Measurements from ENCODE around the gene PTPN3. TPM values are rescaled to one million over a fixed set of nuclear protein-coding genes. Genes with fewer than 3 reads are reported as not detected.

PTPN3 gene
- total RNA-seq, 2 experiments from 2014 or later, result not detected

- no peak overlapping the region for H3K4me2 ChIP-seq (ENCODE audit: low read length)
- H2AFZ ChIP-seq (ENCODE audit: low read length), result no peak overlapping the region
- TF ChIP-seq EZH2phosphoT487 (IDR thresholded peaks at IDR 0.05; ENCODE audit: borderline replicate concordance, low read depth, low read length) (no peak), CTCF (conservative IDR thresholded peaks at IDR 0.05; ENCODE audit: low read length) (no peak)
- intact Hi-C loops (cut with micrococcal nuclease; ENCODE audit: unreplicated experiment), result no loop called here
- no peaks in the 10 kb centered on the region for H3K9me2 ChIP-seq (ENCODE audit: insufficient read depth, low read length)
- POLR2A ChIA-PET, result no interaction called here
- no peak overlapping the region for H3K27ac ChIP-seq (ENCODE audit: low read depth, low read length, poor library complexity, severe bottlenecking)
- H3K36me3 ChIP-seq (ENCODE audit: insufficient read depth, low read length), result no peaks in the 10 kb centered on the region
- no peak overlapping the region for H3K4me3 ChIP-seq (ENCODE audit: low read depth, low read length, poor library complexity, severe bottlenecking)
- DNase-seq (ENCODE audit: low spot score), result no peak
- no peaks in the 10 kb centered on the region for H3K79me2 ChIP-seq (ENCODE audit: insufficient read depth, low read depth, low read length)
- no peaks in the 10 kb centered on the region for H3K9me3 ChIP-seq (ENCODE audit: low read length)
- no peaks in the 10 kb centered on the region for H3K4me1 ChIP-seq (ENCODE audit: insufficient read depth, low read length, poor library complexity, severe bottlenecking)
- CTCF ChIA-PET (ENCODE audit: unreplicated experiment), result no interaction called here
- no TSS peak for BruUV-seq (replicated peaks)
- H4K20me1 ChIP-seq (ENCODE audit: insufficient read depth, low read length), result no peaks in the 10 kb centered on the region
Observed at GRCh38 chr9:109437286-109437685, 60.8 kb downstream of the PTPN3 start.

- intact Hi-C loops (cut with micrococcal nuclease; ENCODE audit: unreplicated experiment), result no loop called here
- no peak for TF ChIP-seq EZH2phosphoT487 (IDR thresholded peaks at IDR 0.05; ENCODE audit: borderline replicate concordance, low read depth, low read length)
- no peak for TF ChIP-seq CTCF (conservative IDR thresholded peaks at IDR 0.05; ENCODE audit: low read length)
- no peaks in the 10 kb centered on the region for H3K36me3 ChIP-seq (ENCODE audit: insufficient read depth, low read length)
- no peak overlapping the region for H3K27ac ChIP-seq (ENCODE audit: low read depth, low read length, poor library complexity, severe bottlenecking)
- H3K9me2 ChIP-seq (ENCODE audit: insufficient read depth, low read length), result no peaks in the 10 kb centered on the region
- H2AFZ ChIP-seq (ENCODE audit: low read length), result no peak overlapping the region
- no peaks in the 10 kb centered on the region for H3K79me2 ChIP-seq (ENCODE audit: insufficient read depth, low read depth, low read length)
- ChIA-PET CTCF (ENCODE audit: unreplicated experiment) (no interaction called here), POLR2A (no interaction called here)
- no peak for DNase-seq (ENCODE audit: low spot score)
- no TSS peak for BruUV-seq (replicated peaks)
- no peaks in the 10 kb centered on the region for H4K20me1 ChIP-seq (ENCODE audit: insufficient read depth, low read length)
- H3K9me3 ChIP-seq (ENCODE audit: low read length), result no peaks in the 10 kb centered on the region
- no peak overlapping the region for H3K4me2 ChIP-seq (ENCODE audit: low read length)
- H3K4me3 ChIP-seq (ENCODE audit: low read depth, low read length, poor library complexity, severe bottlenecking), result no peak overlapping the region
- H3K4me1 ChIP-seq (ENCODE audit: insufficient read depth, low read length, poor library complexity, severe bottlenecking), result no peaks in the 10 kb centered on the region
Observed at GRCh38 chr9:109436071-109436470, 62.0 kb downstream of the PTPN3 start.

- no peaks in the 10 kb centered on the region for H3K4me1 ChIP-seq (ENCODE audit: insufficient read depth, low read length, poor library complexity, severe bottlenecking)
- no peak overlapping the region for H2AFZ ChIP-seq (ENCODE audit: low read length)
- POLR2A ChIA-PET, result interaction anchor here (0.6 kb wide), 1 partner anchor 113 kb away, joined by 5 read pairs; no protein-coding TSS in a partner anchor
- no peak overlapping the region for H3K4me2 ChIP-seq (ENCODE audit: low read length)
- no TSS peak for BruUV-seq (replicated peaks)
- H3K27ac ChIP-seq (ENCODE audit: low read depth, low read length, poor library complexity, severe bottlenecking), result no peak overlapping the region
- TF ChIP-seq EZH2phosphoT487 (IDR thresholded peaks at IDR 0.05; ENCODE audit: borderline replicate concordance, low read depth, low read length), result no peak
- no peak for TF ChIP-seq CTCF (conservative IDR thresholded peaks at IDR 0.05; ENCODE audit: low read length)
- no peaks in the 10 kb centered on the region for H4K20me1 ChIP-seq (ENCODE audit: insufficient read depth, low read length)
- no peaks in the 10 kb centered on the region for H3K79me2 ChIP-seq (ENCODE audit: insufficient read depth, low read depth, low read length)
- H3K36me3 ChIP-seq (ENCODE audit: insufficient read depth, low read length), result no peaks in the 10 kb centered on the region
- H3K9me2 ChIP-seq (ENCODE audit: insufficient read depth, low read length), result no peaks in the 10 kb centered on the region
- intact Hi-C loops (cut with micrococcal nuclease; ENCODE audit: unreplicated experiment), result no loop called here
- no peak overlapping the region for H3K4me3 ChIP-seq (ENCODE audit: low read depth, low read length, poor library complexity, severe bottlenecking)
- CTCF ChIA-PET (ENCODE audit: unreplicated experiment), result no interaction called here
- DNase-seq (ENCODE audit: low spot score), result no peak
- no peaks in the 10 kb centered on the region for H3K9me3 ChIP-seq (ENCODE audit: low read length)
Observed at GRCh38 chr9:109433476-109433875, 64.6 kb downstream of the PTPN3 start.
